ENCODE measurements around the gene GJB4.
"Not testable (repeated sequence)": the region's sequence is repeated elsewhere in the genome, so short reads cannot be mapped to it uniquely, and the experiment has no call there.

- TF ChIP-seq, protein P1, sequence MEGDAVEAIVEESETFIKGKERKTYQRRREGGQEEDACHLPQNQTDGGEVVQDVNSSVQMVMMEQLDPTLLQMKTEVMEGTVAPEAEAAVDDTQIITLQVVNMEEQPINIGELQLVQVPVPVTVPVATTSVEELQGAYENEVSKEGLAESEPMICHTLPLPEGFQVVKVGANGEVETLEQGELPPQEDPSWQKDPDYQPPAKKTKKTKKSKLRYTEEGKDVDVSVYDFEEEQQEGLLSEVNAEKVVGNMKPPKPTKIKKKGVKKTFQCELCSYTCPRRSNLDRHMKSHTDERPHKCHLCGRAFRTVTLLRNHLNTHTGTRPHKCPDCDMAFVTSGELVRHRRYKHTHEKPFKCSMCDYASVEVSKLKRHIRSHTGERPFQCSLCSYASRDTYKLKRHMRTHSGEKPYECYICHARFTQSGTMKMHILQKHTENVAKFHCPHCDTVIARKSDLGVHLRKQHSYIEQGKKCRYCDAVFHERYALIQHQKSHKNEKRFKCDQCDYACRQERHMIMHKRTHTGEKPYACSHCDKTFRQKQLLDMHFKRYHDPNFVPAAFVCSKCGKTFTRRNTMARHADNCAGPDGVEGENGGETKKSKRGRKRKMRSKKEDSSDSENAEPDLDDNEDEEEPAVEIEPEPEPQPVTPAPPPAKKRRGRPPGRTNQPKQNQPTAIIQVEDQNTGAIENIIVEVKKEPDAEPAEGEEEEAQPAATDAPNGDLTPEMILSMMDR (IDR thresholded peaks at IDR 0.05; ENCODE audit: low read depth, low read length) = not testable (repeated sequence)
- TF ChIP-seq EZH2phosphoT487 (IDR thresholded peaks at IDR 0.05; ENCODE audit: low read depth) = not testable (repeated sequence)
Measured at GRCh38 chr1:34732831-34733230, 26.7 kb upstream of the GJB4 start.
